Mesenchymal stem cell (in vitro differentiated cells and primary cell): ENCODE measurements around the gene TERC.

Experiments used
- DNase-seq: peaks from one replicate; pipeline ENCODE4 v3.0.0-alpha.2; 2013
- H2AFZ ChIP-seq: one replicate; pipeline ENCODE4 v1.6.1; 2013; ENCODE audit warnings: low read depth, mild to moderate bottlenecking, control low read depth, inconsistent platforms, low read length, moderate library complexity
- H2AK5ac ChIP-seq: 2 replicates; pipeline ENCODE4 v1.6.1; 2013; ENCODE audit warnings: low read length, moderate library complexity, mild to moderate bottlenecking, inconsistent platforms; ENCODE audit not compliant: severe bottlenecking
- H2BK120ac ChIP-seq: one replicate; pipeline ENCODE4 v1.6.1; 2013; ENCODE audit warnings: low read depth, mild to moderate bottlenecking, inconsistent platforms, low read length, moderate library complexity
- H2BK12ac ChIP-seq, 2 experiments: one replicate each; pipeline ENCODE4 v1.6.1; 2013; ENCODE audit warnings: inconsistent platforms in 2 of 2, low read length in 2 of 2, mild to moderate bottlenecking in 2 of 2, moderate library complexity in 2 of 2, control low read depth in 1 of 2
- H2BK15ac ChIP-seq: one replicate; pipeline ENCODE4 v1.6.1; 2013; ENCODE audit warnings: mild to moderate bottlenecking, low read depth, inconsistent platforms; ENCODE audit not compliant: poor library complexity, severe bottlenecking
- H2BK5ac ChIP-seq: 2 replicates; pipeline ENCODE4 v1.6.1; 2013; ENCODE audit warnings: low read depth, mild to moderate bottlenecking, low read length, control low read depth, inconsistent platforms; ENCODE audit not compliant: poor library complexity, severe bottlenecking
- H3K14ac ChIP-seq, 2 experiments: one replicate each; pipeline ENCODE4 v1.6.1; 2013; ENCODE audit warnings: inconsistent platforms in 2 of 2, low read length in 2 of 2, control low read depth in 1 of 2, mild to moderate bottlenecking in 1 of 2, moderate library complexity in 1 of 2
- H3K18ac ChIP-seq, 2 experiments: one replicate each; pipeline ENCODE4 v1.6.1; 2013; ENCODE audit warnings: inconsistent platforms in 2 of 2, low read length in 2 of 2, control low read depth in 1 of 2, low read depth in 1 of 2, mild to moderate bottlenecking in 1 of 2
- H3K23ac ChIP-seq, 2 experiments: one replicate each; pipeline ENCODE4 v1.6.1; 2013; ENCODE audit warnings: inconsistent platforms in 2 of 2, low read length in 2 of 2, mild to moderate bottlenecking in 2 of 2, moderate library complexity in 2 of 2, control low read depth in 1 of 2
- H3K27ac ChIP-seq: 2 replicates; pipeline ENCODE4 v1.5.1; 2013; ENCODE audit warnings: mild to moderate bottlenecking, moderate library complexity, low read length, control low read depth, inconsistent platforms; ENCODE audit not compliant: poor library complexity, severe bottlenecking
- H3K27me3 ChIP-seq, 2 experiments: 2 replicates each; pipeline versions ENCODE4 v1.6.1 to v1.7.0; 2013; ENCODE audit warnings: low read length in 2 of 2, mild to moderate bottlenecking in 2 of 2, moderate library complexity in 2 of 2, control low read depth in 1 of 2, inconsistent platforms in 1 of 2; ENCODE audit not compliant: control insufficient read depth in 1 of 2, insufficient read depth in 1 of 2
- H3K36me3 ChIP-seq, 2 experiments: 2 replicates each; pipeline versions ENCODE4 v1.6.1 to v1.7.0; 2013; ENCODE audit warnings: low read length in 2 of 2, control low read depth in 1 of 2, inconsistent platforms in 1 of 2, low read depth in 1 of 2, mild to moderate bottlenecking in 1 of 2; ENCODE audit not compliant: insufficient read depth in 2 of 2, control insufficient read depth in 1 of 2
- H3K4ac ChIP-seq, 2 experiments: one replicate each; pipeline ENCODE4 v1.6.1; 2013; ENCODE audit warnings: inconsistent platforms in 2 of 2, low read length in 2 of 2, mild to moderate bottlenecking in 2 of 2, moderate library complexity in 2 of 2, control low read depth in 1 of 2, low read depth in 1 of 2
- H3K4me1 ChIP-seq: 2 replicates; pipeline ENCODE4 v1.6.1; 2013; ENCODE audit warnings: low read depth, low read length, control low read depth; ENCODE audit not compliant: control insufficient read depth, insufficient read depth
- H3K4me2 ChIP-seq: 2 replicates; pipeline ENCODE4 v1.6.1; 2013; ENCODE audit warnings: low read length, mild to moderate bottlenecking, inconsistent platforms; ENCODE audit not compliant: poor library complexity, severe bottlenecking
- H3K4me3 ChIP-seq, 2 experiments: 2 replicates each; pipeline versions ENCODE4 v1.5.1 to v1.7.0; 2013; ENCODE audit warnings: low read length in 2 of 2, mild to moderate bottlenecking in 2 of 2, control low read depth in 1 of 2, low read depth in 1 of 2; ENCODE audit not compliant: insufficient read depth in 1 of 2
- H3K79me1 ChIP-seq: replicated peaks from 2 replicates; pipeline ENCODE4 v1.6.1; 2013; ENCODE audit warnings: mild to moderate bottlenecking, control low read depth, low read length, inconsistent platforms; ENCODE audit not compliant: poor library complexity, severe bottlenecking
- H3K9ac ChIP-seq: 2 replicates; pipeline ENCODE4 v1.7.0; 2013; ENCODE audit warnings: mild to moderate bottlenecking, low read length, moderate library complexity
- H3K9me3 ChIP-seq: 2 replicates; pipeline ENCODE4 v1.7.0; 2013; ENCODE audit warnings: mild to moderate bottlenecking, low read length; ENCODE audit not compliant: control insufficient read depth
- H4K8ac ChIP-seq: one replicate; pipeline ENCODE4 v1.6.1; 2013; ENCODE audit warnings: inconsistent platforms, mild to moderate bottlenecking, low read length, moderate library complexity
- H4K91ac ChIP-seq: one replicate; pipeline ENCODE4 v1.6.1; 2013; ENCODE audit warnings: mild to moderate bottlenecking, low read length, inconsistent platforms
- WGBS: methylation state at CpG from one replicate; pipeline ENCODE4 v1.1.7; 2013; ENCODE audit warnings: mixed read lengths; 5-methylcytosine and 5-hydroxymethylcytosine counted together

TERC gene

DNA sequence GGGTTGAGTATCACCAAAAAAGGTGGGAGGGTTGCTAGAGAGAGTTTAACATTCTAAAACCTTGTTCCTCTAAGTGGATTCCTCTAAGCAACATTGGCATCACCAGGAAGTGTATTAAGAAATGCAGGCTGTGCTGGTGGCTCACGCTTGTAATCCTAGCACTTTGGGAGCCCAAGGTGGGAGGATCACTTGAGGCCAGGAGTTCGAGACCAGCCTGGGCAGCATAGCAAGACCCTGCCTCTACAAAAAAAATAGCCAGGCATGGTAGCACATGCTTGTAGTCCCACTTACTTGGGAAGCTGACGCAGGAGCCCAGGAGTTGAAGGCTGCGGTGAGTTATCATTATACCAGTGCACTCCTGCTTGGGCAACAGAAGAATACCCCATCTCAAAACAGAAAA, 13.0 kb upstream of the TERC start:
- Histone ChIP-seq H2BK120ac (no peak overlapping the region), H3K27me3 (no peaks in the 10 kb centered on the region), H3K79me1 (peaks cover 28% of the 10 kb centered on the region), H3K4me3 (no peak overlapping the region), H3K4ac (no peak overlapping the region), H3K36me3 (peaks cover 10 to 86% of the 10 kb centered on the region in 2 experiments), H2BK5ac (peak overlapping the region; percentile 54), H3K27ac (no peak overlapping the region), H3K18ac (no peak overlapping the region), H2AK5ac (no peak overlapping the region), H3K4me1 (no peaks in the 10 kb centered on the region), H2AFZ (no peak overlapping the region), H4K8ac (no peak overlapping the region), H3K14ac (no peak overlapping the region), H3K9ac (no peak overlapping the region), H2BK15ac (no peak overlapping the region), H4K91ac (no peak overlapping the region), H3K9me3 (no peaks in the 10 kb centered on the region), H3K4me2 (no peak overlapping the region), H2BK12ac (no peak overlapping the region), H3K23ac (no peak overlapping the region)
- no peak for DNase-seq
- 84% methylated on average over 4 of the region's 4 CpGs for WGBS

DNA sequence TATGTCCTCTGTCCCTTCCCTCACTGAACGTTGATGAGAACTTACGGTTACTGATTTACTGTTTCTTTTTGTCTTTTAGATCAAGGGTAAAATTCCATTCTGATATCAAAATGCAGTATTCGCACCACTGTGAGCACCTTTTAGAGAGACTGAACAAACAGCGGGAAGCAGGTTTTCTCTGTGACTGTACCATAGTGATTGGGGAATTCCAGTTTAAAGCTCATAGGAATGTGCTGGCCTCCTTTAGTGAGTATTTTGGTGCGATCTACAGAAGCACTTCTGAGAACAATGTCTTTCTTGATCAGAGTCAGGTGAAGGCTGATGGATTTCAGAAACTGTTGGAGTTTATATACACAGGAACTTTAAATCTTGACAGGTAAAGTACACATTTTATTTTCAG, 9.3 kb upstream of the TERC start:
- Histone ChIP-seq H3K36me3 (peaks cover 6 to 50% of the 10 kb centered on the region in 2 experiments), H2BK12ac (no peak overlapping the region), H3K4me3 (peak overlapping the region in 1 of 2 experiments; percentile 97), H2BK15ac (no peak overlapping the region), H3K23ac (no peak overlapping the region), H4K91ac (no peak overlapping the region), H3K79me1 (peaks cover 13% of the 10 kb centered on the region), H2AK5ac (no peak overlapping the region), H3K9me3 (no peaks in the 10 kb centered on the region), H2BK5ac (no peak overlapping the region), H2AFZ (no peak overlapping the region), H3K4me2 (peak overlapping the region; percentile 76), H4K8ac (no peak overlapping the region), H3K27ac (no peak overlapping the region), H3K4me1 (peaks cover 1% of the 10 kb centered on the region), H3K9ac (peak overlapping the region; percentile 98), H3K27me3 (no peaks in the 10 kb centered on the region), H3K14ac (no peak overlapping the region), H3K18ac (no peak overlapping the region), H3K4ac (no peak overlapping the region), H2BK120ac (no peak overlapping the region)
- no peak for DNase-seq
- 82% methylated on average over 4 of the region's 5 CpGs for WGBS

DNA sequence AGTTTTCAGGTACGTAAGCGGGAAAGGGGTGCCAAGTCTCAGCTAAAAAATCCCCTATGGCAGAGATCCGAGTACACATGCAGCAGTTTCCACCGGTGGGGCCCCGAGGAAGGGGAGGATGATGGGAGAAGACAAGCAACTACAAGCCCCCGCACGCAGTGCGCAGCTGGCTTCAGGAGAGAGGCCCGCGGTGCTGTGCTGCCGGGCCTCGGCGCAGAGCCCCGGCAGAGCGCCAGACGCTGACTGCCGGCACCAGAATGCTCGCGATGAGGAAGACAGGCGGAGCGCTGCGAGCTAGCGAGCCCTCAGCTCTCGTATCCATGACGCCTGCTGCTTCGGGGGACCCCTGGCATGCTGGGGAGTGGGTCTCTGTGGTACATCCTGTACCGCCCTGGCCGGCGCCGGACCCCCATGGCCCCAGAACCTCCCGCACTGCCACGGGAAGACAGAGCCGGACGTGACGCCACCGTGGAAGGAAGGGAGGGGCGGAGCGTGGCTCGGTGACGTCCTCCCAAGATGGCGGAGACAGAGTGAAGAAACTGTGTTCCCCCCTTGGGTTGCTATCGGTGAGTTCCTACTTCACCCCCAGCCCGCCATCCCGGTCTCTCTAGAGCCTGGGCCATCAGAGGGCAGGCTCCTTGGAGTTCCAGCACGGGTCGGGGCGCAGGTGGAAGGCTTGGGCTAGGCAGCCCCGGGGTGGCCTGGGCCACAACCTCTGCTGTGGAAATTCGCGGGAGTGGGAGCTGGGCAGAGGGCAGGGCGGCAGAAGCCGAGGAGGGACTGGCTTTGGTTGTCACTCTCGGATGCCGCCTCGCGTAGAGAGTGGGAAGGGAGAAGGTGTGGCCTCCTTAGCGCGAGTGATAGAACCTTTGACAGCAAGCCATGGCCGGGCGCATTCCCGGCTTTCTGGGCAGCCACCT, 8.3 kb upstream of the TERC start, which contains the start of gene MYNN:
MYNN (plus strand) TSS at position 500 of the 920 bp plus-strand sequence. CDS start 900 bp downstream, outside the sequence.
- no peaks in the 10 kb centered on the region for H3K27me3 ChIP-seq
- peak within 1 kb of the TSS; percentile 77 to 94 for H3K23ac ChIP-seq
- DNase-seq = peak; percentile 95
- peak within 1 kb of the TSS; percentile 98 for H2BK15ac ChIP-seq
- H2BK5ac ChIP-seq = peak within 1 kb of the TSS; percentile 49
- H3K9me3 ChIP-seq = no peaks in the 10 kb centered on the region
- H3K4me2 ChIP-seq = peak within 1 kb of the TSS; percentile 82
- peak within 1 kb of the TSS; percentile 92 for H3K27ac ChIP-seq
- peak within 1 kb of the TSS; percentile 98 for H4K91ac ChIP-seq
- H4K8ac ChIP-seq = peak within 1 kb of the TSS; percentile 97
- under 1% methylated on average over 56 of the region's 61 CpGs for WGBS
- H3K36me3 ChIP-seq = peaks cover 4 to 39% of the 10 kb centered on the region in 2 experiments
- H3K4ac ChIP-seq = peak within 1 kb of the TSS; percentile 75 to 84
- H3K14ac ChIP-seq = peak within 1 kb of the TSS; percentile 43 to 93
- H3K4me3 ChIP-seq = peak within 1 kb of the TSS; percentile 90 to 97
- peak within 1 kb of the TSS; percentile 13 for H2AK5ac ChIP-seq
- H3K18ac ChIP-seq = peak within 1 kb of the TSS; percentile 95 to 98
- peak within 1 kb of the TSS in 1 of 2 experiments; percentile 42 for H2BK12ac ChIP-seq
- peak within 1 kb of the TSS; percentile 98 for H3K9ac ChIP-seq
- H3K4me1 ChIP-seq = peaks cover 2% of the 10 kb centered on the region
- H2BK120ac ChIP-seq = peak within 1 kb of the TSS; percentile 94
- H2AFZ ChIP-seq = peak within 1 kb of the TSS; percentile 96
- H3K79me1 ChIP-seq = peaks cover 7% of the 10 kb centered on the region

DNA sequence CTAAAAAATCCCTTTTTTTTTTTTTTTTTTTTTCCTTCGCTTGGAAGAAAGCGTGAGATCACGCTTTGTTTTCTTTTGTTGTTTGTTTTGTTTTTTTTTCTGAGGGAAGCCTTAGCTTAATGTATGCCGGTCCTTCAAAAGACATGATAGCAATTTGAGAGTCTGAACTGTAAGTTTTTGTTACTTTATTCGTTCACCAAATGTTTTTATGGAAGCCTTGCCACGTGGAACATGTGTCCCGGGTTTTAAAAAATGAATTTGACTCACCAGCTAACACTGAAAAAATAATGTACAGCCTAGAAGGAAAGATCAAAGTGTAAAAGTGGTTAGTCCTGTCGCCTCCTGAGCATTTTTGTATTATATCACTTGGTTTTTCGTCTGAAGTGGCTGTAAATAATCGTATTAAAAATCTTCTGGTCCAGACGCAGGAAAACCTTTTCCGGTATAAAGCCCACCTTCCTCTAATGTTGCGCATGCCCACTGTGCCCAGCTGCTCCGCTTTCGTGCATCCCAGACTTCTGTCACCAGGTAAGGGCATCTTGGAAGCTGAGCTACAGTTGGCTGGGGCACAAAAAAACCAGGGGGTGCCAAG, 7.5 kb upstream of the TERC start:
- H3K4ac ChIP-seq = peak overlapping the region in 1 of 2 experiments; percentile 75
- H3K18ac ChIP-seq = peak overlapping the region in 1 of 2 experiments; percentile 98
- H3K9ac ChIP-seq = peak overlapping the region; percentile 98
- 1% methylated on average over 15 of the region's 15 CpGs for WGBS
- peak overlapping the region; percentile 82 for H3K4me2 ChIP-seq
- H2BK5ac ChIP-seq = peak overlapping the region; percentile 26
- no peak overlapping the region for H3K14ac ChIP-seq
- peak overlapping the region; percentile 90 to 97 for H3K4me3 ChIP-seq
- no peak overlapping the region for H3K23ac ChIP-seq
- peak overlapping the region; percentile 30 for H4K91ac ChIP-seq
- peak; percentile 87 for DNase-seq
- no peak overlapping the region for H2BK15ac ChIP-seq
- peak overlapping the region; percentile 94 for H2BK120ac ChIP-seq
- H2AK5ac ChIP-seq = peak overlapping the region; percentile 13
- no peak overlapping the region for H2AFZ ChIP-seq
- peaks cover 4 to 38% of the 10 kb centered on the region in 2 experiments for H3K36me3 ChIP-seq
- peak overlapping the region; percentile 97 for H4K8ac ChIP-seq
- no peak overlapping the region for H2BK12ac ChIP-seq
- H3K79me1 ChIP-seq = peaks cover 3% of the 10 kb centered on the region
- no peaks in the 10 kb centered on the region for H3K27me3 ChIP-seq
- peaks cover 2% of the 10 kb centered on the region for H3K4me1 ChIP-seq
- H3K9me3 ChIP-seq = no peaks in the 10 kb centered on the region
- H3K27ac ChIP-seq = peak overlapping the region; percentile 92
